NB4 (cell line): Measurements from ENCODE around the gene MXD4.

Source experiments
- CTCF ChIP-seq: IDR thresholded peaks from one replicate; pipeline ENCODE4 v1.5.1; 2012; ENCODE audit warnings: low read depth, low read length
- MAX ChIP-seq: IDR thresholded peaks from 2 replicates; pipeline ENCODE4 v1.6.1; 2011; ENCODE audit warnings: low read depth, low read length
- MYC ChIP-seq: IDR thresholded peaks from 2 replicates; pipeline ENCODE4 v1.6.1; 2011; ENCODE audit warnings: low read depth, low read length
- POLR2A ChIP-seq: IDR thresholded peaks from 2 replicates; pipeline ENCODE4 v1.6.1; 2011; ENCODE audit warnings: mild to moderate bottlenecking; ENCODE audit not compliant: insufficient read length; ENCODE audit errors: extremely low read depth

- TF ChIP-seq CTCF: no peak
- TF ChIP-seq POLR2A: no peak
- TF ChIP-seq MAX: no peak
- TF ChIP-seq MYC: no peak
Measured at GRCh38 chr4:2297606-2298531, 36.0 kb upstream of the MXD4 start.
